ENCODE results near the gene TPSB2.
"Not testable (repeated sequence)": the region's sequence is repeated elsewhere in the genome, so short reads cannot be mapped to it uniquely, and the experiment has no call there.

- not testable (repeated sequence) for TF ChIP-seq CTCF, POLR2A (IDR thresholded peaks at IDR 0.05)
Observed at GRCh38 chr16:1255276-1256122, 25.5 kb upstream of the TPSB2 start, which contains the start of gene TPSD1.
